Pancreas (tissue), 10 donors: ENCODE data around the gene CALD1. TPM values are rescaled to one million over a fixed set of nuclear protein-coding genes. Genes with fewer than 3 reads are reported as not detected.

ENCODE experiments used
- ATAC-seq, 4 donors: fragments of 200-7000 bp; cut with Tn5 transposase; one replicate each; pipeline versions ENCODE4 v1.8.0 to v1.9.1; 2020; ENCODE audit warnings: mild to moderate bottlenecking in 4 of 4, moderate library complexity in 4 of 4
- DNase-seq, 6 donors: peaks; one replicate each; pipeline ENCODE4 v3.0.0-alpha.2; 2020
- FAIRE-seq: peaks from 2 replicates; lab custom pipeline; 2012; peaks lifted over from hg19 to GRCh38; lab: Jason Lieb, UNC
- H3K27ac ChIP-seq, 4 donors: fragments of 200-600 bp; sonication (generic); 1 replicate in 3 of 4; 2 replicates in 1 of 4; pipeline versions ENCODE4 v1.5.0 to v1.8.0; 2020
- H3K27me3 ChIP-seq, 4 donors: fragments of 200-600 bp; one replicate each; pipeline ENCODE4 v1.8.0; 2021
- H3K36me3 ChIP-seq, 3 donors: fragments of 200-600 bp; sonication (generic) in 1 of 3; one replicate each; pipeline versions ENCODE4 v1.5.0 to v1.8.0; 2020 to 2021
- H3K4me1 ChIP-seq, 3 donors: fragments of 200-600 bp; one replicate each; pipeline ENCODE4 v1.8.0; 2021
- H3K4me3 ChIP-seq, 4 donors: fragments of 200-600 bp; sonication (generic) in 2 of 4; one replicate each; pipeline versions ENCODE4 v1.5.0 to v1.8.0; 2020 to 2021
- H3K9me3 ChIP-seq, 4 donors: fragments of 200-600 bp; one replicate each; pipeline ENCODE4 v1.8.0; 2021
- WGBS, 2 donors: extraction: QIAGEN DNeasy Blood & Tissue Kit; methylation state at CpG; one replicate each; pipeline ENCODE4 v1.1.7; 2013; 5-methylcytosine and 5-hydroxymethylcytosine counted together
- intact Hi-C, 3 donors: fragments of 100-400 bp; cut with DNase I; formaldehyde crosslinking; loops; one replicate each; pipeline versions ENCODE4 v1.11.1 to v1.14.2; 2022
- polyA plus RNA-seq, 2 donors: library from polyadenylated mRNA; stranded (reverse); fragments of 200-250 nt; gene quantifications; one replicate each; pipeline ENCODE4 v1.2.3, GENCODE V29; 2013
- total RNA-seq, 6 donors: library from RNA; stranded (reverse); fragmentation: NEBNext Ultra II Directional in 4 of 6; extraction: Animal tissue kit (Norgen Biotek cat#: 25700) in 4 of 6; gene quantifications; one replicate each; pipeline versions ENCODE4 v1.2.1 to v1.2.4, GENCODE V29; 2021 to 2023
- TF ChIP-seq, protein P1 (sequence below), 4 donors: fragments of 200-600 bp; sonication (generic) in 3 of 4; IDR thresholded peaks; one replicate each; pipeline versions ENCODE4 v1.5.0 to v1.8.0; 2021; ENCODE audit warnings: antibody characterized with exemption in 4 of 4
- donor health status: healthy with polysubstance abuse.
- donor health status: DM: no; HTN: no; CAD: no; lungs with moderate emphysema.
- donor health status: DM: no; HTN: no; CAD: no.
- donor health status: control.
- donor health status: control.
- donor health status: Bipolar disorder and iron deficiency.
- donor health status: DM: yes; HTN: yes; CAD: no.
- donor health status: DM: no; HTN: no; CAD: no.
- donor health status: DM: no; HTN: no; CAD: no.
- donor health status: DM: yes; HTN: yes; CAD: no.

The CALD1 gene
- total and polyA plus RNA-seq, 8 donors, result 17.0 to 85.8 (median 33.2) TPM

DNA sequence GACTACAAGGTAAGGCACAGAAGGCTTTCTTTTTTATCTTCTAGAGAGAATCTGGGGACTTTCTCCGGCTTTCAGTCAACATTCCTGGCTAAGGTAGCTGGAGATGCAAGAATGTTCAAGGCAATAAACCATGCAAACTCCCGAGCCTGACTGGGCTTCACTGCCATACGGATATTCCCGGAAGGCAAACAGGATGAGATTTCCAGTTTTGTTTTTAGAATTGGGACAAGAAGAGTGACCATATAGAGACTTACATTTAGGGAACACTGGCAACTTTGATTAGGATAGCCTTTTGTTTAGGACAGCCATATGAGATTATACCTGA is 269 bp downstream of the CALD1 start:
- no peaks in the 10 kb centered on the region for H3K36me3 ChIP-seq
- no peaks in the 10 kb centered on the region for H3K27me3 ChIP-seq
- 11 to 15% methylated on average over 4 of the region's 4 CpGs for WGBS, 2 donors
- H3K27ac ChIP-seq, result peak overlapping the region in 2 of 4 donors; percentile 19 to 49
- peak in 3 of 4 donors; percentile 36 to 56 (median 50) for ATAC-seq
- peak overlapping the region in 2 of 4 donors; percentile 20 to 22 for H3K4me3 ChIP-seq
- FAIRE-seq, result no peak
- TF ChIP-seq, protein P1, sequence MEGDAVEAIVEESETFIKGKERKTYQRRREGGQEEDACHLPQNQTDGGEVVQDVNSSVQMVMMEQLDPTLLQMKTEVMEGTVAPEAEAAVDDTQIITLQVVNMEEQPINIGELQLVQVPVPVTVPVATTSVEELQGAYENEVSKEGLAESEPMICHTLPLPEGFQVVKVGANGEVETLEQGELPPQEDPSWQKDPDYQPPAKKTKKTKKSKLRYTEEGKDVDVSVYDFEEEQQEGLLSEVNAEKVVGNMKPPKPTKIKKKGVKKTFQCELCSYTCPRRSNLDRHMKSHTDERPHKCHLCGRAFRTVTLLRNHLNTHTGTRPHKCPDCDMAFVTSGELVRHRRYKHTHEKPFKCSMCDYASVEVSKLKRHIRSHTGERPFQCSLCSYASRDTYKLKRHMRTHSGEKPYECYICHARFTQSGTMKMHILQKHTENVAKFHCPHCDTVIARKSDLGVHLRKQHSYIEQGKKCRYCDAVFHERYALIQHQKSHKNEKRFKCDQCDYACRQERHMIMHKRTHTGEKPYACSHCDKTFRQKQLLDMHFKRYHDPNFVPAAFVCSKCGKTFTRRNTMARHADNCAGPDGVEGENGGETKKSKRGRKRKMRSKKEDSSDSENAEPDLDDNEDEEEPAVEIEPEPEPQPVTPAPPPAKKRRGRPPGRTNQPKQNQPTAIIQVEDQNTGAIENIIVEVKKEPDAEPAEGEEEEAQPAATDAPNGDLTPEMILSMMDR (IDR thresholded peaks at IDR 0.05), result no peak
- no peaks in the 10 kb centered on the region for H3K9me3 ChIP-seq
- H3K4me1 ChIP-seq, result no peaks in the 10 kb centered on the region
- intact Hi-C loops, result no loop called here
- no peak for DNase-seq

DNA sequence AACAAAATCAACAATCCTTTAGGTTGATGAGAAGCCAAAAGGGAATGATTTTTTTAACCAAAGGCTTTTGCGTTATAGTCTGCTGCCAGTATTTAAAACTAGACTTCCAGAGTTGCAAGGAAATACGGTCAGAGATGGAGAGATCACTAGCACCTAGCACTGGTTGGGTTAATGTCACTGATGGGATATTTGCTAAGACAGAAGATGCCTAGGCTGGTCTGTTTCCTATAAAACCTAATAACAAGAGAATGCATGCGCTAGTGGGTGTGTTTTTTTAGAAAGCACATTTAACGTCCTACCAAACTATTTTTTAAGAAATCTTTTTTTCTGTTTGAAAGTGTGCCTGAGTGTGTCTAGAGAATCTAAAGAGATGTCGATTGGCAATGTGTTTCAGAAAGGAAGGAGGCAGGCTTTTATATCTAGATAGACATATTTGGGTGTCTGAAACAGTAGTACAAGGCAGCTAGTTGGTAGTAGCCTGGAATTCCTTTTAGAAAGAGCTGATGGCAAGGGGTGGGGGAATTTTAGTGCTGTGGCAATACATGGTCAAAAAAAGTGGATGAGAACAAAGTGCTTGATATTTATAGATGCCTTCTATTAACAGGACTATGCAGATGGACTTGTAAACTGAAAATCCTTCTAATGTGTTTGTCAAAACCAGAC is 863 bp downstream of the CALD1 start:
- 47 to 63% methylated on average over 5 of the region's 5 CpGs for WGBS, 2 donors
- ATAC-seq (no peak), FAIRE-seq (no peak)

DNA sequence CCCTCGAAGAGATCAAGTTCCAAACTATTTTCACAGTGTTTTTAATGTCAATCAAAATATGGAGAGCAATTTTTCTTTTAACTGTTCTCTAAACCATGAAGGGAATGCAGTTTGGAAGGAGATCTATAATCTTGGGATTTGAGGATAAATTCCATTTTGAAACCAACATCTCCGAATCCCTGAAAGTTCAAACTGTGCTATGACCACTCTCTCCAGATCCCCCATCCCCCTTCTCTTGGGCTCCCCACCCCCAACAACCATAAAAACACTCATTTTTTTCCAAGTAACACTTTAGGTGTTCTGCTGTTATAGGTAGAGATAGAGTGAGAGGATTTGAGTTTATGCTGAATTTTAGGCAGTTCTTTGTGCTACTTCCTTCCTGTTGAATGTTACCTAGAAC is 1.7 kb downstream of the CALD1 start:
- H3K4me1 ChIP-seq, result no peaks in the 10 kb centered on the region
- DNase-seq, result no peak
- TF ChIP-seq, protein P1 (IDR thresholded peaks at IDR 0.05), result no peak
- intact Hi-C loops, result no loop called here
- peak overlapping the region in 1 of 4 donors; percentile 22 for H3K4me3 ChIP-seq
- H3K9me3 ChIP-seq, result no peaks in the 10 kb centered on the region
- no peaks in the 10 kb centered on the region for H3K27me3 ChIP-seq
- ATAC-seq, result no peak
- 51 to 62% methylated on average over 2 of the region's 2 CpGs for WGBS, 2 donors
- H3K36me3 ChIP-seq, result no peaks in the 10 kb centered on the region
- FAIRE-seq, result no peak
- H3K27ac ChIP-seq, result peak overlapping the region in 1 of 4 donors; percentile 49

More for the DNA sequence above, 863 bp downstream of the CALD1 start:
- Histone ChIP-seq H3K36me3 (no peaks in the 10 kb centered on the region), H3K4me3 (peak overlapping the region in 2 of 4 donors; percentile 20 to 22), H3K4me1 (no peaks in the 10 kb centered on the region), H3K27me3 (no peaks in the 10 kb centered on the region), H3K27ac (peak overlapping the region in 2 of 4 donors; percentile 19 to 49), H3K9me3 (no peaks in the 10 kb centered on the region)
- TF ChIP-seq, protein P1 (IDR thresholded peaks at IDR 0.05), result no peak
- DNase-seq, result no peak
- intact Hi-C loops, result no loop called here

DNA sequence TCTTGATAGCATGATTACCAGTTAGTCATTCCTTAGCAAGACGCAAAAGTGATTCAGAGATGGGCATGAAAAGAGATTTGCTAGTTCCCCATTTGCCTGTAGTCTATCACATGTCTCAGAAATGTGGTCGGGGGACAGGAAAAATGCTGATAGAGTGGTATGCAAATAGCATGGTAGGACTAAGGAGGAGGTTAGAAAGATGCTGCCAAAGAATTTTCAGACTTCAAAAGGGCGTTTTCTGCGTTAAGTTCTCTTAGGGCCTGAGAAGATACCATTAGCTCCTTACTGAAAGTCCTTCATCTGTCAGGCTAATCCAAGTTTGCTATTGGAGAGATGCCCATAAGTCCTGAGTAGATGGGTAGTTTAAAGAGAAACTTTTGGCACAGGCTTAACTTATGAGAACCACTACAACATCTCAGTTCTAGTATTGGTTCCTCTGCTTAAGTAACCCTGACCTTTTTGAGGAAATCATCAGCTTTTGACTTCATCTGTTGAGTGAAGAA is 2.7 kb downstream of the CALD1 start:
- no peaks in the 10 kb centered on the region for H3K9me3 ChIP-seq
- no peaks in the 10 kb centered on the region for H3K4me1 ChIP-seq
- FAIRE-seq, result no peak
- 68 to 85% methylated on average over 4 of the region's 4 CpGs for WGBS, 2 donors
- H3K27me3 ChIP-seq, result no peaks in the 10 kb centered on the region
- intact Hi-C loops, result no loop called here
- H3K4me3 ChIP-seq, result no peak overlapping the region
- no peak for ATAC-seq
- no peaks in the 10 kb centered on the region for H3K36me3 ChIP-seq
- TF ChIP-seq, protein P1 (IDR thresholded peaks at IDR 0.05), result no peak
- H3K27ac ChIP-seq, result no peak overlapping the region
- no peak for DNase-seq
